Measurements from ENCODE around the gene MIPOL1. TPM values are rescaled to one million over a fixed set of nuclear protein-coding genes. Genes with fewer than 3 reads are reported as not detected.
"Not testable (repeated sequence)": the region's sequence is repeated elsewhere in the genome, so short reads cannot be mapped to it uniquely, and the experiment has no call there.

The MIPOL1 gene
- 12.3 and 16.0 TPM in 2 replicates for total RNA-seq

- no peak for DNase-seq (ENCODE audit: extremely low read depth, low read depth, low spot score)
These were observed at the start of gene MIPOL1 for GRCh38 chr14:37197421-37198272. Gene MIPOL1, plus strand, starts transcription at chr14:37197937. Its CDS starts 49,952 bp downstream, at chr14:37247889.

- no peak for DNase-seq (ENCODE audit: extremely low read depth, low read depth, low spot score)
These were observed 47.3 kb upstream of the MIPOL1 start for GRCh38 chr14:37150414-37150813.

GRCh38 chr14:37153005-37153404, 44.7 kb upstream of the MIPOL1 start:
- no peak for DNase-seq (ENCODE audit: extremely low read depth, low read depth, low spot score)

GRCh38 chr14:37153483-37153882, 44.3 kb upstream of the MIPOL1 start:
- DNase-seq (ENCODE audit: extremely low read depth, low read depth, low spot score): no peak

GRCh38 chr14:37157987-37158386, 39.8 kb upstream of the MIPOL1 start:
- no peak for DNase-seq (ENCODE audit: extremely low read depth, low read depth, low spot score)

- not testable (repeated sequence) for DNase-seq (ENCODE audit: extremely low read depth, low read depth, low spot score)
These were observed 35.4 kb upstream of the MIPOL1 start for GRCh38 chr14:37162307-37162706.

GRCh38 chr14:37165794-37166193, 31.9 kb upstream of the MIPOL1 start:
- no peak for DNase-seq (ENCODE audit: extremely low read depth, low read depth, low spot score)

GRCh38 chr14:37167151-37168047, 30.3 kb upstream of the MIPOL1 start:
- DNase-seq (ENCODE audit: extremely low read depth, low read depth, low spot score): no peak

- no peak for DNase-seq (ENCODE audit: extremely low read depth, low read depth, low spot score)
These were observed 29.0 kb upstream of the MIPOL1 start for GRCh38 chr14:37168721-37169120.

GRCh38 chr14:37170237-37170636, 27.5 kb upstream of the MIPOL1 start:
- no peak for DNase-seq (ENCODE audit: extremely low read depth, low read depth, low spot score)

- DNase-seq (ENCODE audit: extremely low read depth, low read depth, low spot score): no peak
These were observed 26.7 kb upstream of the MIPOL1 start for GRCh38 chr14:37170993-37171392.

GRCh38 chr14:37171678-37172023, 26.1 kb upstream of the MIPOL1 start:
- DNase-seq (ENCODE audit: extremely low read depth, low read depth, low spot score): no peak

GRCh38 chr14:37172024-37172869, 25.5 kb upstream of the MIPOL1 start, which contains the start of gene SLC25A21:
Gene SLC25A21, minus strand, starts transcription at chr14:37172606.
- peak; percentile 63 for DNase-seq (ENCODE audit: extremely low read depth, low read depth, low spot score)

- peak; percentile 3 for DNase-seq (ENCODE audit: extremely low read depth, low read depth, low spot score)
These were observed 24.7 kb upstream of the MIPOL1 start for GRCh38 chr14:37172936-37173614.

GRCh38 chr14:37179896-37180502, 17.7 kb upstream of the MIPOL1 start:
- DNase-seq (ENCODE audit: extremely low read depth, low read depth, low spot score): no peak

GRCh38 chr14:37180886-37181285, 16.9 kb upstream of the MIPOL1 start:
- not testable (repeated sequence) for DNase-seq (ENCODE audit: extremely low read depth, low read depth, low spot score)

- DNase-seq (ENCODE audit: extremely low read depth, low read depth, low spot score): no peak
These were observed 16.3 kb upstream of the MIPOL1 start for GRCh38 chr14:37181441-37181840.

GRCh38 chr14:37184520-37184919, 13.2 kb upstream of the MIPOL1 start:
- not testable (repeated sequence) for DNase-seq (ENCODE audit: extremely low read depth, low read depth, low spot score)

- DNase-seq (ENCODE audit: extremely low read depth, low read depth, low spot score): no peak
These were observed 12.1 kb upstream of the MIPOL1 start for GRCh38 chr14:37185670-37186069.

- DNase-seq (ENCODE audit: extremely low read depth, low read depth, low spot score): no peak
These were observed 10.9 kb upstream of the MIPOL1 start for GRCh38 chr14:37186865-37187264.

Measured in glomerular endothelial cell (primary cell).